GM19025 (cell line): Measurements from ENCODE around the gene GLDN.

ENCODE experiments used
- ATAC-seq: cut with Tn5 transposase; IDR thresholded peaks from one replicate; pipeline ENCODE4 v1.9.1; 2021; ENCODE audit warnings: mild to moderate bottlenecking, low read depth, moderate library complexity; ENCODE audit not compliant: unreplicated experiment

GLDN gene

DNA sequence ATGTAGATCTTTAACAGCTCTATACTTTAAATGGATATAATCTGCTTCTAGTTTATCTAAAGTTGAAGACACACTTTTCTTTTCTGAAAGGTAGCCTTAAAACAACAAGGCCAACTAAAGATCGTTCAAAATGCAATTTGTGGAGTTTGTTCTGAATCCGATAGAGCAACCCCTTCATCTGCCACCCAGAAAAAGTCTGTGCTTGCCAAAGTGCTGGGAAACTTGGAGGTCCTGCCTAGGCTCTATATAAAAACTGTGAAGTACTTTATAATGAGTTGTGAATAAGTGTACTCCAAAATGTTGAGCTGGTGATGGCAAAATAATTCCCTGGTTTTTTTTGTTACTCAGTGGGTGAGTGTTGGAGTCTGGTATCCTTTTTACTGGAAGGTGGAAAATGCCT lies 12.5 kb downstream of the GLDN start:
- no peak for ATAC-seq

DNA sequence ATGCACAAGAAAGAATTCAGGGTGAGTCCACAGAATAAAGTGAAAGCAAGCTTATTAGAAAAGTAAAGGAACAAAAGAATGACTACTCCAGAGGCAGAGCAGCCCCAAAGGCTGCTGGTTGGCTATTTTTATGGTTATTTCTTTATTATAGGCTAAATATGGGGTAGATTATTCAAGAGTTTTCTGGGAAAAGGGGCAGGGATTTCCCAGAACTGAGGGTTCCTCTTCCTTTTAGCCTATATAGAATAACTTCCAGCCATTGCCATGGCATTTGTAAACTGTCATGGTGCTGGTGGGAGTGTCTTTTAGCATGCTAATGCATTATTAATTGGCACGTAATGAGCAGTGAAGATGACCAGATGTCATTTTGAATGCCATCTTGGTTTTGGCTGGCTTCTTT lies 13.6 kb downstream of the GLDN start:
- ATAC-seq = no peak

DNA sequence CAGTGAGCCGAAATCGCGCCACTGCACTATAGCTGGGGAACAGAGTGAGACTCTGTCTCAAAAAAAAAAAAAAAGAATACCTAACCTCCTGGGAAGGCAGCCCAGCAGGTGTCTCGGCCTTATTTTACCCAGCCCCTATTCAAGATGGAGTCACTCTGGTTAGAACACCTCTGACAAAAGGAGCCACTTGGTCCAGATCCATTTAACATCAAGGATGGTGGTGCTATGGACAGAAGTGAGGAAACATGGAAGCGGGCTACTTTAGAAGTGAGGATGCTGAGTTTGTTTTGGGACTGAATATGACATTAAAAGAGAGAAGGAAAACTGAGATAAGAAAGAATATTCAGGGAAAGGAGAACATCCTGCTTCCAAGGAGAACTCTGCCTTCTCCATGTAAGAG lies 14.7 kb downstream of the GLDN start:
- ATAC-seq = no peak

DNA sequence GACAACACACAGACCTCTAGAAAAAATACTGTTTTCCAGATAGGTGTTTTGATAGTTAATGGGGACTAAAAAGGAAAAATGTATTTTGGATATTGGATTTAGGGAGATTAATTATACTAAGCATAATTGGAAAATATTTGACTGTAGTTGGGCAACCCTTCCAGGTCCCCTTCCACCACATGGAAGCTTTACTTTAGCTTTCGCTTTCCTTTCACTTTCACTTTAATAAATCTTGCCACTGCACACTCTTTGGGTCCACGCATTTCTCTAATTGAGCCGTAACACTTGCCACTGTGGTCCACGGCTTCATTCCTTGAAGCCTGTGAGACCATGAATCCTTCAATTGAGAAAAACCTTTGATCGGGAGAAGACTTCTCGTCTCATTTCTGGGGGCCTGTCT lies 15.5 kb downstream of the GLDN start:
- ATAC-seq = no peak

DNA sequence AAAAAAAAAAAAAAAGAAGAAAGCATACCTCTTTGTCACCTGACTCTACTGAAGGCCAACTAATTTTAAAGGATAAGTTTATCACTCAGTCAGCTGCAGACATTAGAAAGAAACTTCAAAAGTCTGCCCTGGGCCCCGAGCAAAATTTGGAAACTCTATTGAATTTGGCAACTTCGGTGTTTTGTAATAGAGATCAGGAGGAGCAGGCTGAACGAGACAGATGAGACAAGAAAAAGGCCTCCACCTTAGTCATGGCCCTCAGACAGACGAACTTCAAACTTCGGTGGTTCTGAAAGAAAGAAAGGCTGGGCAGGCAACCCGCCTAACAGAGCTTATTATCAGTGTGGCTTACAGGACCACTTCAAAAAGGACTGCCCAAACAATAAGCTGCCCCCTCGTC lies 18.5 kb downstream of the GLDN start:
- ATAC-seq = no peak

DNA sequence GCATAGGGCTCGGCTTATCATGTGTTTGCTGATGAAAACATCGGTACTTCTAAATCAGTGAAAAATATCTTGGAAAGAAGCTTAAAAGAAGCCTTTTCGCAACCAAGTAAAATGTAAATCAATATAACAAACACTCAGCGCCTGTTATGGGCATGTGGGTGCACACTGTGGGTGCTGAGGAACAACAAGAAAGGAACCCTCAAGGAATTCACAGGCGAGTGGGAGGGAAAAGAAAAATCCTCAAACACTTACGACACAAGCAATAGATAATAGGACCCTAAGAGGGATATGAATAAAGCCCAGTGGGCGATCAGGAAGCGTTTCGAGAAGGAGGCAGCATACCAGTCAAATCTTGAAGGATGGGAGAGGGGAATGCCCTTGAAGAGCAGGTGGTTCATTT lies 21.9 kb downstream of the GLDN start:
- no peak for ATAC-seq

DNA sequence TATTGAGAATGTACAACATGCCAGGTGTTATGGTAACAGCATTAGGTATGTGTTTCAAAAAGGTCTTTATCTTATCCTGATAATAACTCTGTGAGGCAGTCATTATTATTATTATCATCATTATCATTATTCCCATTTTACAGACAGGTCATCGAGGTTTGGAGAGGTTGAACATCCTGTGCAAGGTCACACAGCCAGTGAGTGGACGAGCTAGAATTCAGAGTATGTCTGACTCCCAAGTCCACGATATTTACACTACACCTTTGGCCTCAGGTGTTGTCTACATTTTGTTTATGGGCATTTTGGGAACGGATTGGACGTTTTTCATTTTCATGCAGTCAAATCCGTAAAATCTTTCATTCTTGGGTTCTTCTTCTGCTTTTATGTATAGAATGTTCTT lies 24.0 kb downstream of the GLDN start:
- no peak for ATAC-seq

DNA sequence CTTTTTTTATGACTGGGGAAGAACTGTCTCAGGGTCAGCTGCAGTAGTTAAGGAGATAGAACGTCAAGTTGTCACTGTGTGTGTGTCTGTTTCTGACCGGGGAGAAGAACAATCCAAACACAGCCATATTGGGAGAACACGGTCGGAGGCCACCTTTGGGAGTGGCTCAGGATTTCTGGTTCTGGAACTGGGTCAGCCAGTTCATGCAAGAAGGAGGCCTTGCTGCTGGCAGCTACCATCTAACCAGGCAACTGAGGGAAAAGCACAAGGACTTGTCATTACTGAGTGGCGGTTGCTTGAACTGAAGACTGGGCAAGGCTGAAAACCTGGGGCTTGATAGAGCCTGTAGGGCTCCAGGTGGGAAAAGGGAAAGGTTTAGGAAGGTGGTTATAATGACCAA lies 24.6 kb downstream of the GLDN start:
- ATAC-seq = no peak

DNA sequence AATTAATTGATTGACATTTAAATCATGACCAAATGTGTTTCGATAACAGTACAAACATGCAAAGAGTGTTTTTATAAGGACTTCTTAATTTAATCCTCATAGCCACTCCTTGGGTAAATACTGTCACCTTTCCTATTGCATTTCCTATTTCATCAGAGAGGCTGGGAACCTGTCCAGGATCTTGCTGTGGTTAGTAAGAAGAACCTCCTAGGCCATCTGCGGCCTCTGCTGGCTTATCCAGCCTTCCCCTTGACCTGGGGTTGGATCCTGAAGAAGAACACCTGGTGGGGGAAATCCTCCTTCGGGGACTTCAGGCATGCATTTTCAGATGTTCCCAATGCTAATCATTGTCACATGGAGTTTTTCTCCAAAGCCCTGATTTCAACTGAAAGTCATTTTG lies 25.5 kb downstream of the GLDN start:
- no peak for ATAC-seq

DNA sequence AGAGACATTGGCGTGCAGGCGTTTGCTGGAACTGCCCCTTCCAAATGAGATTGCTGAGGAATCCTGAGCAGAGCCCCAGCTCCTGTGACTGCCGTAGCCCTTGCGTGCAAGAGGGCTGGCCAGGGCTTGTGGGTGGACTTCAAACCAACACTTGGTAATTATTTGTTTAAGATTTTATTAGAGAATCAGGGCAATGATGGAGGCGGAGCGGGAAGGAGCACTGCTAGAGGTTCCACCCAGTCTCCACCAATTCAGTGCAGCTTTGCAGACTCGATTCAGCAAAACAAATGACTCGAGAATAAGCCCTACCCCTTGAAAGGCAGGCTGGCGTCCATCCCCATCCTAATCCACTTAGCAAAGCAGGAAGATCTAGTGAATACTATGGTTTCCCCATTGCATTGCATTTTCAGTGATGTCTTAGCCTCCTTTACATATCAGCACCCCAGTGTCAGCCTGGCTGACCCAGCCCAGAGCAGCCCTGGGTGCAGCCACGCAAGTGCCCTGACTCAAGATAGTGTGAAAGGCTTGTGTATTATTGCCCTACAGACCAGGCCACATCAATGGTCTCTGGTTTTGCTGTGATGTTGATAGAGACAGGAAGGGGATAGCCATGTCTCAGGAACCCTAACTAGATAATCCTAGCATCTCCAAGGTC lies 26.0 kb downstream of the GLDN start:
- ATAC-seq = no peak

DNA sequence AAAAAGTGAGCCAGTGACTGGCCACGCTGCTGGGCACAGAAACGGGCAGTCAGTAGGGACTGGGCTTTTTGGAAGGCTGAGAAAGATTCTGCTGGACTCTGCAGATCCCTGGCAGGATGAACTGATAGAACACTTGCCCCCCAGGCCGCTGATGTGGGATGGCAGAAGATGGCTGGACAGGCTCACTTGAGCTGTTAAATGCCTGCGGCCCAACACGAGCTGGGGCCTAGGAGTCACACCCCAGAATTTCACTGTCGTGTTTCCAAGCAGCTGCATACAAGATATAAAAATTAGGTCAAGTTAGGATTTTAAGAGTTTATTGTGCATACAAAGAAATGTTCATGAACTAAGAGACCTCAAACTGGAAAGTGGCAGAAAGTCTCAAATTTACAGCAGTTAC lies 26.9 kb downstream of the GLDN start:
- no peak for ATAC-seq

DNA sequence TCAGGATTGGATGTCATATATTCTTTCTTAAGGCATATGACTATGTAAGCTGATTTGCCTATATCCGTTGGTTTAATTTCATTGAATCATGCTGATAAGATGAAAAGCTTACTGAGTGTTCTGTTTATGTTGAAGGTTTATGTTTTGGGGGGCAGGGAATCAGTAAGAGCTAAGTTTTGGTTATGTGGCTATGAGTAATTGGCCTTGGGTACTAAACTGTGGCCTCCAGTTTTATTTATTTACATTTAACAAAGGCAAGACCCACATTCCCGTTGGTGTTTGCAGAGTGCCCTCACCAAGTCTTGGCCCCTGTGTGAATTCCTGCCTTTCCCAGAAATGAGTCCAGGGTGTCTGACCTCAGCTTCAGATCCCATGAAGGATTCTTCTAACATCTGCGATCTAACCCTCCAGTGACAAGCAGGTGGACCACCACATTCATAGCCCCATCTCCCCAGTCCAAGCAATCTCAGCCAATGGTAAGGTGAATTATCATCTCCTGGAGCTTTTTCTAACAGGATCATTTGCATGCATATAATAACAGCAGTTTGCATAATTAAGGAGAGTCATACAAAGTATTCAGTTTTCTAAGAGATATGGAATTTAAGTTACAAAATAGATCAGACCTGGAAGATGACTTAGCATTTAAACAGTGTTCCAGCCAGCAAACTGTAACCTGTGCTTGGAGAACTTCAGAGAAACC lies 27.4 kb downstream of the GLDN start:
- ATAC-seq = no peak

DNA sequence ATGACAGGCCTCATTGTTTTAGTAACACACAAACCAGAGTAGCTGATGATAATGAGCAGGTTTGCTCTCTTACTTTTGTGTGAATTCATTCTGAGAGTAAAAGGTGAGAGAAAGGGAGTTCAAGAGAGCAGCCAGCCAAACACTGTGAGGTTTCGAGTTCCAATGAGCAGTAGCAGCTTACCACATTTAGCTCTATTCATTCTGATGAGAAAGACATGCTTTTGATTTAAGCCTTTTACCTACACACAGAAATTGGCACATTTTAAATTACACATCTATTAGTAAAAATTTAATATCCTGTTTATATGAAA lies 28.0 kb downstream of the GLDN start:
- peak; percentile 55 for ATAC-seq

DNA sequence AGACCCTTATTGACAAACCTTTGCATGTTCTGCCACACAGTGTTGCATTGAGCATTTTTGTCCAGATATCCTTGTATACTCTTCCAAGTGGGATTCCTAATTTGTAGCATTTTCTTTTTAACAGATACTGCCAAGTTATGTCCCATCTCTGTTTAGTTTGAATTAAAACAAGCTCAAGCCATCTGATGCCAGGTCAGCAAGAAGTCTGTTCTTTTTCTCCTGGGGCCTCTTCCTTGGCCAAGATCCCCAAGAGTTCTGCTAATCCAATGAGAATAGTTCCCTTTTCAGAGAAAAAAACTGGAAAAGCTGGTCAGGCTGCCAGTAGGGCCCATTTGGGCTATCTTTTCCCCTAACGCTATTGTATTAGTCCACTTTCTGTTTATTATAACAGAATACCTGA lies 29.8 kb downstream of the GLDN start:
- ATAC-seq = no peak

DNA sequence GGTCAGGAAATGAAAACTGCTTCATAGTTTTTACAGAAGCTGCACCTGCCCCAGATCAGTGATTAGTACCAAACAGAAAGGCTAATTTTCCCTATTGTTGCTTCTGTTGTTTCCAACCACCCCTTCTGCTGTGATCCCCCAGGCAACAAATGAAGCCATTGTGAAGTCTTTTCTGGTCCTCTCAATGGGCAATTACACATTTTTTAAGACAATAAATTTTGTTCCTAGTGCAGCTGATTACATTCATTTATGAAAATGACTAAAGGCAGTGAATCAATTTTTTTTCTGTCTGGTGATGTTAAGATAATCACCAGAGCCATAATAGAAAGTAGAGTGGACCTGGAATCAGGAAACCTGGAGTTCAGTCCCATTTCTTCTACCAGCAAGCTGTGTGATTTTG lies 32.7 kb downstream of the GLDN start:
- no peak for ATAC-seq

DNA sequence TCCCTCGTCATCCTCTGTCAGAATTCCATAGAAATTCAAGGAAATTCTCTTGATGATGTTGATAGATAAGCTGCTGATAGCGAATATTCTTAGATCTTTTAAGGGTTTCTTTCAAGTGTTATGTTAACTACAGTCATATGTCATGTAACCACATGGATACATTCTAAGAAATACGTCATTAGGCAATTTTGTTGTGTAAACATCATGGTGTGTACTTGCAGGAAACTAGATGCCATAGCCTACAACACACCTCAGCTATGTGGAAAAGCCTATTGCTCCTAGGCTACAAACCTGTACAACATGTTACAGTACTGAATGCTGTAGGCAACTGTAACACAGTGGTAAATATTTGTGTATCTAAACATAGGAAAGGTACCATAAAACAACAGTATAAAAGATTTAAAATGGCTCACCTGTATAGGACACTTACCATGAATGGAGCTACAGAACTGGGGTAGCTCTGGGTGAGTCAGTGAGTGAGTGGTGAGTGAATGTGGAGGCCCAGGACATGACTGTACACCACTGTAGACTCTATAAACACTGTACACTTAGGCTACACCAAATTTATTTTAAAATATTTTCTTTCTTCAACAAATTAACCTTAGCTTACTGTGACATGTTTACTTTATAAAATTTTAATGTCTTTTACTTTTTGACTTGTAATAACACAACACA lies 34.6 kb downstream of the GLDN start:
- no peak for ATAC-seq

DNA sequence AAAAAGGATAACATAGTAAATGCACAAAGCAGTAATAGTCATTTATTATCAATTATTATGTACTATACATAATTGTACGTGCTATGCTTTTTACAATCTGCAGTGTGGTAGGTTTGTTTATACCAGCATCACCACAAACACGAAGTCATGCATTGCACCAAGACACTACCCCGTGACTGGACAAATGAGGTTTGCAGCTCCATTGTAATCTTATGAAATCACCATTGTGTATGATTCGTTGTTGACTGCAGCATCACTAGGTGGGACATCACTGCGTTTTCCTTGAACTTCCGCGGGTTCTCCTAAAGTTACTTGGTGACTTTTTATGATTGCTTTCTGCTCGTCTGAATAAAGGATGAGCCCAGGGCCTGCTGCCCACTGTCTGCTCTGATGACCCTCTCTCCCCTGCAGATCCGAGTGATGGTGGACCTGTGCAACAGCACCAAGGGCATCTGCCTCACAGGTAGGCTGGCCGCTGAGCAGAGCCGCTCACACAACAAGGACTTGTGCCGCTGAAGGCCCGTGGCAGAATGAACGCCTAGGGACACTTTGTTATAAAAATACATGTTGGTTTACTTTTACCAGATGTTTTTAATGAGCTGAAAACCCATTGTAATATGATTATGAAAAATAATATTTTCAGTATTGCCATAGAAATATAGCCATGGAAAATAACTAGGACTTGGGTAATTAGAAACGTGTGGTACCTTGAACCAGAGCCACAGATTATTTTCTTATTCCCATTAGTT lies 35.8 kb downstream of the GLDN start:
- no peak for ATAC-seq

DNA sequence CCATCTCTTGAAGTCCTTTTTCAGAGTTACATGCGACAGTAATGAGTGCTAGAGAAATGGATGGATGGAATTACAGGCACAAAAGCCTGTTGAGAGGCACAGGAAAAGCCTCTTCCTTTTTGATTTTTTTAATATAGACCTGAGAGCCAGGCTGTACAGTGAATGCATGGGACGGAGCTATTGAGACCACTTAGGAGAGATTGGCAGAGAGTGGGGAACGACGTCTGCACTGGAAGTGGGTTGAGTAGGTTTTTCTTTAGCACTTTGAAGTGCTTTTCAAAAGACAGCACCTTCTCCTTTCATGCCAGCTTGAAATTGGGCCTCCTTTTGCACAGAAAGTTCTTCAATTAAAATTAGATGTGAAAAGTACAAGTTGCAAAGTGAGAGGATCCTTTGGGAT lies 37.0 kb downstream of the GLDN start:
- no peak for ATAC-seq

DNA sequence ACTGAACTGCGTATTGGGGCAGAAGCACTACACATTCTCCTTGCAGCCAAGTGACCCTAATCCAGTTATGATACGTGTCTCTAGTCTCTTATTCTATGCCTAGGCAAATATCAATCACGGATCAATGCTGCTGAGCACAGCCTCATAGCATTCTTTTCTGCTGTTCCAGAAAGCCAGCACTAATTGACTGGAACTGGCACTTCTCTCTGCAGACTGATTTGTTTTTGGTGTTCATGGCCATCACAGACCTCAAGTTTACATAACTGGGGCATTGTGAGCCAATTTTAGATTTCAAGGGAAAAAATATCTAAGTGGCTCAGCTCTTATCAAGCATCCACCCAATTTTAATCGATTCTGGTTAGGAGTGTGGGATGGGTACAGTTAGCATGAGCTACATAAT lies 37.9 kb downstream of the GLDN start:
- ATAC-seq = no peak

DNA sequence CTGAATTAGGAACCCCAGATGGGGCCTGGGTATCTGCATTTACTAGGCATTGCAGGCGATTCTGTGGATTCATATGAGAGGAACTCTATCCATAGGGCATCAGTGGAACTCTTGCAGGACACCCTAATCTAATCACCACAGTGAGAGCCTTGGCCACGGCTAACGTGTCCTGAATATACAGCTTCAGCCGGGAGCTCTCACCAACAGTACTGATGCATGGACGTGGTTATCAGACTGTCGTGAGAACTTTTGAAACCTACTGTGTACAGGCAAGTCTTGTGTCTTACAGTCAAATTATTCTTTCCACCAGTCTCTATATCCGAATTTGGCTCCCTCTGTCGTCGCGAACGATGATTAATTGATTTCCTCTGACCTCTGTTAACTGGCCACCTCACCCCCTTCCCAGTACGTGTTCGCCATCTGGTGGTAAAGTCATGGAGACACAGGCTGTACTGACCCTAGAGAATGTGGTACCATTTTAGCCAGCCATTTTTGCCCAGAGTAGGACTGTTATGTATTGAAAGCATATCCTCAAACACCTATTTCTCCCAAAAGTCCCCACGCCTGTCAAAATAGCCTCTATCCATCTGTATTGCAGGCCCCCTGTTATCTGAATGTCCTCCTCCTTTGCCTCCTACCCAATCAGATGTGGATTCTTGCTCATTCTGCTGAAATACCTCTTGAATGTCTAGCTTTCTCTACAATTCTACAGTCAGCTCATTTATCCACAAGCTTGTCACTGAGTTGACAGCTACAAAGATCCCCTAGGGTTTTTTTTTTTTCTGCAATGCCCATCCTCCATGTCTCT lies 39.7 kb downstream of the GLDN start:
- peak; percentile 84 for ATAC-seq

DNA sequence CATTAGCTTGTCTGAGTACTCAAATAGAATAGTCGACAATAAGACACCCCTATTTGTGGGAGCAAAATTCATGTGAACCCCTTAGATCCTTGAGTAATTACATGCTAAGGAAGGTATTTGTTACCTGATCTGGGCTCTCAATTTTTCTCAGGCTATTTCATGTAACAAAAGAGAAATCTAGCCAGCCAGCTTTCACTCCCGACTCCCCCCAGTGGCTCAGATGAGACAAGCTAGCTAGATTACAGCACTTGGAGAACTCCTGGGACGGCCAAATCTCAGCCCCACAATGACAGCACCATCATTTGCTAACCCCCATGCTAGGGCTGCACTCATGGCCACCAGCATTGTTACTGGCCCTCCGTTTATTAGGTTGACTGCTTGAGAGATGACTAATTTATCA lies 41.3 kb downstream of the GLDN start:
- ATAC-seq = no peak
